ENCODE results near the gene PGAM1. TPM values are rescaled to one million over a fixed set of nuclear protein-coding genes. Genes with fewer than 3 reads are reported as not detected.
A peak's percentile ranks its signal among the peaks of the same experiment; 100 is the strongest.
"Not testable (repeated sequence)": the region's sequence is repeated elsewhere in the genome, so short reads cannot be mapped to it uniquely, and the experiment has no call there.

The PGAM1 gene
- total RNA-seq, 1 donor from 2014 or later, result 190 TPM

- DNase-seq (ENCODE audit: low spot score), result no peak
Measured at GRCh38 chr10:97407952-97408248, 18.1 kb upstream of the PGAM1 start.

GRCh38 chr10:97408496-97408992, 17.4 kb upstream of the PGAM1 start:
- peak; percentile 76 for DNase-seq (ENCODE audit: low spot score)

- DNase-seq (ENCODE audit: low spot score), result no peak
Measured at GRCh38 chr10:97411406-97411805, 14.6 kb upstream of the PGAM1 start.

- peak; percentile 77 for DNase-seq (ENCODE audit: low spot score)
Measured at GRCh38 chr10:97412891-97413304, 13.1 kb upstream of the PGAM1 start.

- no peak for DNase-seq (ENCODE audit: low spot score)
Measured at GRCh38 chr10:97416565-97416964, 9.4 kb upstream of the PGAM1 start.

- not testable (repeated sequence) for DNase-seq (ENCODE audit: low spot score)
Measured at GRCh38 chr10:97423757-97424098, 2.3 kb upstream of the PGAM1 start.

- no peak for DNase-seq (ENCODE audit: low spot score)
Measured at GRCh38 chr10:97426776-97427570, 982 bp downstream of the PGAM1 start.

- no peak for DNase-seq (ENCODE audit: low spot score)
Measured at GRCh38 chr10:97427571-97428179, 1.7 kb downstream of the PGAM1 start.

GRCh38 chr10:97428572-97428981, 2.6 kb downstream of the PGAM1 start:
- no peak for DNase-seq (ENCODE audit: low spot score)

GRCh38 chr10:97434055-97434454, 8.1 kb downstream of the PGAM1 start:
- no peak for DNase-seq (ENCODE audit: low spot score)

GRCh38 chr10:97434557-97434956, 8.6 kb downstream of the PGAM1 start:
- DNase-seq (ENCODE audit: low spot score), result no peak

GRCh38 chr10:97435211-97435610, 9.2 kb downstream of the PGAM1 start:
- no peak for DNase-seq (ENCODE audit: low spot score)

GRCh38 chr10:97442277-97442676, 16.3 kb downstream of the PGAM1 start:
- DNase-seq (ENCODE audit: low spot score), result no peak

GRCh38 chr10:97444212-97444611, 18.2 kb downstream of the PGAM1 start:
- no peak for DNase-seq (ENCODE audit: low spot score)

GRCh38 chr10:97445357-97445721, 19.3 kb downstream of the PGAM1 start:
- DNase-seq (ENCODE audit: low spot score), result no peak

GRCh38 chr10:97445722-97446639, 20.0 kb downstream of the PGAM1 start, which contains the start of the genes EXOSC1 and ZDHHC16:
Gene EXOSC1 (minus strand): TSS chr10:97446006. CDS start chr10:97445985, 21 bp downstream.
Gene ZDHHC16 (plus strand): TSS chr10:97446175. CDS start chr10:97451676, 5,501 bp downstream.
- DNase-seq (ENCODE audit: low spot score), result peak; percentile 91

GRCh38 chr10:97450828-97451227, 24.8 kb downstream of the PGAM1 start:
- DNase-seq (ENCODE audit: low spot score), result no peak

GRCh38 chr10:97451605-97452004, 25.6 kb downstream of the PGAM1 start:
- DNase-seq (ENCODE audit: low spot score), result no peak

- no peak for DNase-seq (ENCODE audit: low spot score)
Measured at GRCh38 chr10:97452352-97452751, 26.4 kb downstream of the PGAM1 start.

GRCh38 chr10:97454330-97455036, 28.5 kb downstream of the PGAM1 start:
- peak; percentile 77 for DNase-seq (ENCODE audit: low spot score)

GRCh38 chr10:97456034-97456685, 30.2 kb downstream of the PGAM1 start:
- DNase-seq (ENCODE audit: low spot score), result no peak
